ENCODE results near the gene KCNIP1.
"Not testable (repeated sequence)": the region's sequence is repeated elsewhere in the genome, so short reads cannot be mapped to it uniquely, and the experiment has no call there.

Gene KCNIP1

DNA sequence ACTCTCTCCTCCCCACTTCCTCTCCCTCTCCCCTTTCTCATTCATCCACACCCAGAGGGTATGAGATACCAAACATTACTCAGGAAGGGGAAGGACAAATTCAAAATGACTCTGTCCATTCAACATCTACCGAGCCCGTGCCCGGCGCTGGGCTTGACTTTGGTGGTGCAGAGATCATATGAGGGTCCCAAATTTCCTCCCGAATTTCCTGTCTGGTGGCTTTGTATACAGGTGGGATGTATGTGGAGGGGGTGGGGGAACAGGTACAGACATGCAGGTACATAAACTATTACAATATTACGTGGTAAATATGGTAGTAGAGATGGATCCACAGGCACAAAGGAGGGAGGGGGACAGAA lies 257.9 kb downstream of the KCNIP1 start:
- TF ChIP-seq ZNF571 (tag by site-specific recombination; IDR thresholded peaks at IDR 0.05) (no peak), ZNF555 (tag by site-specific recombination; conservative IDR thresholded peaks at IDR 0.05) (no peak), ZBTB7A (tag by site-specific recombination; IDR thresholded peaks at IDR 0.05; ENCODE audit: low read depth) (no peak), KLF16 (tag by site-specific recombination; IDR thresholded peaks at IDR 0.05) (no peak), ZNF561 (tag by site-specific recombination; IDR thresholded peaks at IDR 0.05; ENCODE audit: borderline replicate concordance) (no peak), ZNF335 (tag by site-specific recombination; conservative IDR thresholded peaks at IDR 0.05) (no peak), FEZF1 (tag by site-specific recombination; IDR thresholded peaks at IDR 0.05) (no peak), SP7 (tag by site-specific recombination; IDR thresholded peaks at IDR 0.05) (no peak), ZFP41 (tag by site-specific recombination; IDR thresholded peaks at IDR 0.05; ENCODE audit: borderline replicate concordance) (no peak), SCRT2 (tag by site-specific recombination; IDR thresholded peaks at IDR 0.05) (no peak), ZNF48 (tag by site-specific recombination; IDR thresholded peaks at IDR 0.05) (no peak), ZNF521 (tag by site-specific recombination; IDR thresholded peaks at IDR 0.05) (no peak)
- TF ChIP-seq, protein P1, sequence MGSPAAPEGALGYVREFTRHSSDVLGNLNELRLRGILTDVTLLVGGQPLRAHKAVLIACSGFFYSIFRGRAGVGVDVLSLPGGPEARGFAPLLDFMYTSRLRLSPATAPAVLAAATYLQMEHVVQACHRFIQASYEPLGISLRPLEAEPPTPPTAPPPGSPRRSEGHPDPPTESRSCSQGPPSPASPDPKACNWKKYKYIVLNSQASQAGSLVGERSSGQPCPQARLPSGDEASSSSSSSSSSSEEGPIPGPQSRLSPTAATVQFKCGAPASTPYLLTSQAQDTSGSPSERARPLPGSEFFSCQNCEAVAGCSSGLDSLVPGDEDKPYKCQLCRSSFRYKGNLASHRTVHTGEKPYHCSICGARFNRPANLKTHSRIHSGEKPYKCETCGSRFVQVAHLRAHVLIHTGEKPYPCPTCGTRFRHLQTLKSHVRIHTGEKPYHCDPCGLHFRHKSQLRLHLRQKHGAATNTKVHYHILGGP (tag by site-specific recombination; IDR thresholded peaks at IDR 0.05): no peak
- TF ChIP-seq, protein P2, sequence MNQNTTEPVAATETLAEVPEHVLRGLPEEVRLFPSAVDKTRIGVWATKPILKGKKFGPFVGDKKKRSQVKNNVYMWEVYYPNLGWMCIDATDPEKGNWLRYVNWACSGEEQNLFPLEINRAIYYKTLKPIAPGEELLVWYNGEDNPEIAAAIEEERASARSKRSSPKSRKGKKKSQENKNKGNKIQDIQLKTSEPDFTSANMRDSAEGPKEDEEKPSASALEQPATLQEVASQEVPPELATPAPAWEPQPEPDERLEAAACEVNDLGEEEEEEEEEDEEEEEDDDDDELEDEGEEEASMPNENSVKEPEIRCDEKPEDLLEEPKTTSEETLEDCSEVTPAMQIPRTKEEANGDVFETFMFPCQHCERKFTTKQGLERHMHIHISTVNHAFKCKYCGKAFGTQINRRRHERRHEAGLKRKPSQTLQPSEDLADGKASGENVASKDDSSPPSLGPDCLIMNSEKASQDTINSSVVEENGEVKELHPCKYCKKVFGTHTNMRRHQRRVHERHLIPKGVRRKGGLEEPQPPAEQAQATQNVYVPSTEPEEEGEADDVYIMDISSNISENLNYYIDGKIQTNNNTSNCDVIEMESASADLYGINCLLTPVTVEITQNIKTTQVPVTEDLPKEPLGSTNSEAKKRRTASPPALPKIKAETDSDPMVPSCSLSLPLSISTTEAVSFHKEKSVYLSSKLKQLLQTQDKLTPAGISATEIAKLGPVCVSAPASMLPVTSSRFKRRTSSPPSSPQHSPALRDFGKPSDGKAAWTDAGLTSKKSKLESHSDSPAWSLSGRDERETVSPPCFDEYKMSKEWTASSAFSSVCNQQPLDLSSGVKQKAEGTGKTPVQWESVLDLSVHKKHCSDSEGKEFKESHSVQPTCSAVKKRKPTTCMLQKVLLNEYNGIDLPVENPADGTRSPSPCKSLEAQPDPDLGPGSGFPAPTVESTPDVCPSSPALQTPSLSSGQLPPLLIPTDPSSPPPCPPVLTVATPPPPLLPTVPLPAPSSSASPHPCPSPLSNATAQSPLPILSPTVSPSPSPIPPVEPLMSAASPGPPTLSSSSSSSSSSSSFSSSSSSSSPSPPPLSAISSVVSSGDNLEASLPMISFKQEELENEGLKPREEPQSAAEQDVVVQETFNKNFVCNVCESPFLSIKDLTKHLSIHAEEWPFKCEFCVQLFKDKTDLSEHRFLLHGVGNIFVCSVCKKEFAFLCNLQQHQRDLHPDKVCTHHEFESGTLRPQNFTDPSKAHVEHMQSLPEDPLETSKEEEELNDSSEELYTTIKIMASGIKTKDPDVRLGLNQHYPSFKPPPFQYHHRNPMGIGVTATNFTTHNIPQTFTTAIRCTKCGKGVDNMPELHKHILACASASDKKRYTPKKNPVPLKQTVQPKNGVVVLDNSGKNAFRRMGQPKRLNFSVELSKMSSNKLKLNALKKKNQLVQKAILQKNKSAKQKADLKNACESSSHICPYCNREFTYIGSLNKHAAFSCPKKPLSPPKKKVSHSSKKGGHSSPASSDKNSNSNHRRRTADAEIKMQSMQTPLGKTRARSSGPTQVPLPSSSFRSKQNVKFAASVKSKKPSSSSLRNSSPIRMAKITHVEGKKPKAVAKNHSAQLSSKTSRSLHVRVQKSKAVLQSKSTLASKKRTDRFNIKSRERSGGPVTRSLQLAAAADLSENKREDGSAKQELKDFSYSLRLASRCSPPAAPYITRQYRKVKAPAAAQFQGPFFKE (tag by site-specific recombination; IDR thresholded peaks at IDR 0.05; ENCODE audit: borderline replicate concordance): no peak
- TF ChIP-seq, protein P3, sequence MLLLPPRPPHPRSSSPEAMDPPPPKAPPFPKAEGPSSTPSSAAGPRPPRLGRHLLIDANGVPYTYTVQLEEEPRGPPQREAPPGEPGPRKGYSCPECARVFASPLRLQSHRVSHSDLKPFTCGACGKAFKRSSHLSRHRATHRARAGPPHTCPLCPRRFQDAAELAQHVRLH (tag by site-specific recombination; IDR thresholded peaks at IDR 0.05): no peak
- no peaks in the 10 kb centered on the region for H3K36me3 ChIP-seq (ENCODE audit: control insufficient read depth in 2 of 2, insufficient read depth in 1 of 2, low read length in 2 of 2)
- ChIA-PET CTCF (interaction anchor here (0.9 kb wide), 1 partner anchor 70 kb away, joined by 3 read pairs; no protein-coding TSS in a partner anchor), POLR2A (no interaction called here)
- 0 out of 2 replicates have a peak, but pooled peaks cover 2% of the 10 kb centered on the region for H3K4me1 ChIP-seq (ENCODE audit: control insufficient read depth, insufficient read depth, low read length)
- no peaks in the 10 kb centered on the region for H3K9me3 ChIP-seq (ENCODE audit: control insufficient read depth, insufficient read depth, low read depth, low read length)
- H3K27ac ChIP-seq (ENCODE audit: extremely low read depth, low read depth, low read length): no peak overlapping the region
- no peak overlapping the region for H3K4me3 ChIP-seq (ENCODE audit: low read depth, low read length)

DNA sequence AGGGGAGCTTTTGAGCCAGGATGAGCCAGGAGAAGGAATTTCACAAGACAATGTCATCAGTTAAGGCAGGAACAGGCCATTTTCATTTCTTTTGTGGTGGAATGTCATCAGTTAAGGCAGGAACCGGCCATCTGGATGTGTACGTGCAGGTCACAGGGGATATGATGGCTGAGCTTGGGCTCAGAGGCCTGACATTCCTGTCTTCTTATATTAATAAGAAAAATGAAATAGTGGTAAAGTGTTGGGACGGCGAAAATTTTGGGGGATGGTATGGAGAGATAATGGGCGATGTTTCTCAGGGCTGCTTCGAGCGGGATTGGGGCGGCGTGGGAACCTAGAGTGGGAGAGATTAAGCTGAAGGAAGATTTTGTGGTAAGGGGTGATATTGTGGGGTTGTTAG lies 258.5 kb downstream of the KCNIP1 start:
- H3K27ac ChIP-seq (ENCODE audit: extremely low read depth, low read depth, low read length); H3K9me3 ChIP-seq (ENCODE audit: control insufficient read depth, insufficient read depth, low read depth, low read length); CTCF ChIA-PET; H3K4me3 ChIP-seq (ENCODE audit: low read depth, low read length); H3K4me1 ChIP-seq (ENCODE audit: control insufficient read depth, insufficient read depth, low read length); POLR2A ChIA-PET; H3K36me3 ChIP-seq (ENCODE audit: control insufficient read depth in 2 of 2, insufficient read depth in 1 of 2, low read length in 2 of 2): not testable (repeated sequence)

DNA sequence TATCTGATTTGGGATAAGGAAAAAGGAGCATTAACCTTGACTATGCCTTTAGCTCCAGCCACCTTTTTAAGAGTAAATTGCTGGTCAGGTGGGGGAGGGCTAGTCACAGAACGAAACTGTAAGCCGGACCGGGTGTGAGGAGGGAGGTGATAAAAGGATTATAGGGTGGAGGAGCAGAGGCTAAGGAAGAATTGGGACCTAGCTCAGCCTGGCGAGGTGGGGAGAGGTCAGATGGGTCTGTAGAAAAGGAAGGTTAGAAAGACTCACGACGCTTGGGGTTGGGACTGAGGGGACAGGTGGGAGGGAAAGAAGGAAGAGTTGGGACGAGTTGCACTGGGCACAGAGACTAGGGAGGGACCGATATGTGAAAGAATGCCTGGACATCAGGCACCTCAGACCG lies 262.0 kb downstream of the KCNIP1 start:
- H3K4me1 ChIP-seq (ENCODE audit: control insufficient read depth, insufficient read depth, low read length); H3K36me3 ChIP-seq (ENCODE audit: control insufficient read depth in 2 of 2, insufficient read depth in 1 of 2, low read length in 2 of 2); H3K4me3 ChIP-seq (ENCODE audit: low read depth, low read length); H3K9me3 ChIP-seq (ENCODE audit: control insufficient read depth, insufficient read depth, low read depth, low read length); H3K27ac ChIP-seq (ENCODE audit: extremely low read depth, low read depth, low read length); POLR2A ChIA-PET: not testable (repeated sequence)
- CTCF ChIA-PET: interaction anchor here (0.7 kb wide), 1 partner anchor 127 kb away, joined by 3 read pairs; no protein-coding TSS in a partner anchor

Data from HEK293 (cell line).